GM23338 (cell line): Measurements from ENCODE around the gene MPO. TPM values are rescaled to one million over a fixed set of nuclear protein-coding genes. Genes with fewer than 3 reads are reported as not detected.

Experiments
- ATAC-seq: fragments of 200-7000 bp; cut with Tn5 transposase; 3 replicates; pipeline ENCODE4 v1.9.1; 2020
- DNase-seq: peaks from one replicate; pipeline ENCODE4 v3.0.0-alpha.2; 2015; ENCODE audit warnings: low spot score
- H2AFZ ChIP-seq: fragments of 200-600 bp; sonication (generic); 2 replicates; pipeline ENCODE4 v1.8.0; 2016; ENCODE audit warnings: antibody characterized with exemption, mild to moderate bottlenecking, moderate library complexity
- H3F3A ChIP-seq: fragments of 200-600 bp; sonication (generic); replicated peaks from 2 replicates; pipeline ENCODE4 v1.8.0; 2017; ENCODE audit warnings: antibody characterized with exemption, mixed run types, low read depth
- H3K27ac ChIP-seq: fragments of 200-600 bp; sonication (generic); 2 replicates; pipeline ENCODE4 v1.6.1; 2016; ENCODE audit warnings: low read depth
- H3K27me3 ChIP-seq: fragments of 200-600 bp; sonication (generic); 2 replicates; pipeline ENCODE4 v1.8.0; 2016; ENCODE audit warnings: mild to moderate bottlenecking, mixed run types, moderate library complexity; ENCODE audit not compliant: insufficient read depth
- H3K36me3 ChIP-seq: fragments of 200-600 bp; sonication (generic); 2 replicates; pipeline ENCODE4 v1.8.0; 2016; ENCODE audit warnings: mild to moderate bottlenecking; ENCODE audit not compliant: insufficient read depth
- H3K4me1 ChIP-seq: fragments of 200-600 bp; sonication (generic); 2 replicates; pipeline ENCODE4 v1.8.0; 2016; ENCODE audit warnings: mild to moderate bottlenecking, moderate library complexity; ENCODE audit not compliant: insufficient read depth
- H3K4me2 ChIP-seq: fragments of 200-600 bp; sonication (generic); 2 replicates; pipeline ENCODE4 v1.7.1; 2017; ENCODE audit warnings: mixed run types
- H3K4me3 ChIP-seq: fragments of 200-600 bp; sonication (generic); 2 replicates; pipeline ENCODE4 v1.6.1; 2016; ENCODE audit warnings: mixed run types
- H3K79me2 ChIP-seq: fragments of 200-600 bp; sonication (generic); replicated peaks from 2 replicates; pipeline ENCODE4 v1.8.0; 2017; ENCODE audit warnings: mild to moderate bottlenecking; ENCODE audit not compliant: insufficient read depth
- H3K9me2 ChIP-seq: fragments of 200-600 bp; sonication (generic); 2 replicates; pipeline ENCODE4 v1.8.0; 2017; ENCODE audit not compliant: insufficient read depth
- H4K20me1 ChIP-seq: fragments of 200-600 bp; sonication (generic); replicated peaks from 2 replicates; pipeline ENCODE4 v1.8.0; 2017; ENCODE audit warnings: mild to moderate bottlenecking; ENCODE audit not compliant: insufficient read depth
- H3K27ac Mint-ChIP-seq: 2 replicates; pipeline ENCODE4 v1.8.0; 2020; ENCODE audit warnings: inconsistent platforms, mild to moderate bottlenecking, moderate library complexity, mixed read lengths
- H3K27me3 Mint-ChIP-seq: 3 replicates; pipeline ENCODE4 v1.8.0; 2022; ENCODE audit warnings: low read depth, mild to moderate bottlenecking, moderate library complexity, mixed read lengths, inconsistent platforms; ENCODE audit not compliant: insufficient read depth, poor library complexity
- H3K36me3 Mint-ChIP-seq: 3 replicates; pipeline ENCODE4 v1.8.0; 2021; ENCODE audit warnings: low read depth, mild to moderate bottlenecking, inconsistent platforms, moderate library complexity, mixed read lengths
- H3K4me1 Mint-ChIP-seq: 3 replicates; pipeline ENCODE4 v1.8.0; 2020; ENCODE audit warnings: mild to moderate bottlenecking, inconsistent platforms, mixed read lengths
- H3K4me3 Mint-ChIP-seq: 3 replicates; pipeline ENCODE4 v1.8.0; 2021; ENCODE audit warnings: moderate library complexity, mild to moderate bottlenecking, inconsistent platforms, mixed read lengths
- H3K9me3 Mint-ChIP-seq: 3 replicates; pipeline ENCODE4 v1.8.0; 2020; ENCODE audit warnings: moderate library complexity, mild to moderate bottlenecking, inconsistent platforms, mixed read lengths
- CREB1 ChIP-seq: fragments of 250-450 bp; sonication (Bioruptor Pico); IDR thresholded peaks from 2 replicates; pipeline ENCODE4 v1.5.0; 2020; ENCODE audit warnings: low read depth, mild to moderate bottlenecking, moderate library complexity
- CTCF ChIP-seq, 2 experiments: fragments of 200-600 bp in 1 of 2; sonication (generic) in 1 of 2; conservative IDR thresholded peaks; 2 replicates each; pipeline versions ENCODE4 v1.5.1 to v1.6.1; 2016 to 2017; ENCODE audit warnings: antibody characterized with exemption in 2 of 2, low read depth in 2 of 2, mild to moderate bottlenecking in 2 of 2, moderate library complexity in 1 of 2
- ETS1 ChIP-seq: IDR thresholded peaks from 2 replicates; pipeline ENCODE4 v1.6.1; 2016; ENCODE audit warnings: antibody characterized with exemption
- EZH2 ChIP-seq: fragments of 200-600 bp; sonication (generic); IDR thresholded peaks from one replicate; pipeline ENCODE4 v1.8.0; 2017; ENCODE audit warnings: antibody characterized with exemption, mild to moderate bottlenecking, low read depth; ENCODE audit not compliant: unreplicated experiment
- JUNB ChIP-seq: IDR thresholded peaks from one replicate; pipeline ENCODE4 v1.6.1; 2016; ENCODE audit warnings: antibody characterized with exemption; ENCODE audit not compliant: unreplicated experiment
- NANOG ChIP-seq: IDR thresholded peaks from 2 replicates; pipeline ENCODE4 v1.6.1; 2016; ENCODE audit warnings: antibody characterized with exemption, borderline replicate concordance
- POLR2AphosphoS5 ChIP-seq: IDR thresholded peaks from 2 replicates; pipeline ENCODE4 v1.6.1; 2016; ENCODE audit warnings: antibody characterized with exemption, low read depth
- REST ChIP-seq: IDR thresholded peaks from one replicate; pipeline ENCODE4 v1.6.1; 2018; ENCODE audit warnings: antibody characterized with exemption; ENCODE audit not compliant: unreplicated experiment
- STAT1 ChIP-seq: IDR thresholded peaks from one replicate; pipeline ENCODE4 v1.6.1; 2016; ENCODE audit warnings: antibody characterized with exemption; ENCODE audit not compliant: unreplicated experiment
- ZNF114 ChIP-seq: fragments of 250-450 bp; sonication (Bioruptor Pico); IDR thresholded peaks from 2 replicates; pipeline ENCODE4 v1.5.0; 2020; ENCODE audit warnings: mild to moderate bottlenecking, moderate library complexity
- ZNF331 ChIP-seq: fragments of 250-450 bp; sonication (Bioruptor Pico); IDR thresholded peaks from 2 replicates; pipeline ENCODE4 v1.5.0; 2020; ENCODE audit warnings: low read depth, mild to moderate bottlenecking, moderate library complexity
- polyA plus RNA-seq: library from polyadenylated mRNA; unstranded; fragments of >200 nt; fragmentation: Nextera tagmentation; extraction: Ambion mirVana; gene quantifications from 2 replicates; pipeline ENCODE4 v1.2.1, GENCODE V29; 2016
- total RNA-seq: library from RNA; depleted of rRNA; stranded (reverse); fragments of >200 nt; shearing (Covaris generic); gene quantifications from 2 replicates; pipeline ENCODE4 v1.2.3, GENCODE V29; 2014

The MPO gene
- total and polyA plus RNA-seq, 2 experiments from 2014 or later, result 0.08 TPM; not detected in 1

- TF ChIP-seq REST (no peak), EZH2 (no peak)
These were observed 7.2 kb downstream of the MPO start (continued) for GRCh38 chr17:58273453-58274104.

GRCh38 chr17:58272367-58273280, 8.1 kb downstream of the MPO start:
- Histone ChIP-seq H3K27ac (no peak overlapping the region), H3K4me3 (no peak overlapping the region), H3K4me1 (no peaks in the 10 kb centered on the region), H3K36me3 (no peaks in the 10 kb centered on the region), H3K79me2 (no peaks in the 10 kb centered on the region), H4K20me1 (no peaks in the 10 kb centered on the region), H3F3A (no peaks in the 10 kb centered on the region), H3K27me3 (no peaks in the 10 kb centered on the region), H3K9me2 (no peaks in the 10 kb centered on the region), H3K4me2 (no peak overlapping the region), H2AFZ (no peak overlapping the region)
- Mint-ChIP-seq H3K4me3 (no peak overlapping the region), H3K4me1 (no peaks in the 10 kb centered on the region), H3K9me3 (no peaks in the 10 kb centered on the region), H3K27me3 (peaks cover 13% of the 10 kb centered on the region), H3K36me3 (no peaks in the 10 kb centered on the region), H3K27ac (no peak overlapping the region)
- ATAC-seq (no peak), DNase-seq (no peak)
- no peak for TF ChIP-seq ETS1
- no peak for TF ChIP-seq JUNB
- TF ChIP-seq ZNF331 (CRISPR knock-in tag), result no peak
- TF ChIP-seq POLR2AphosphoS5, result no peak
- TF ChIP-seq CTCF (conservative IDR thresholded peaks at IDR 0.05; ENCODE audit: low read depth in 2 of 2), result no peak
- TF ChIP-seq EZH2, result no peak
- TF ChIP-seq ZNF114, result no peak
- TF ChIP-seq CREB1 (CRISPR knock-in tag), result no peak
- TF ChIP-seq STAT1, result no peak
- TF ChIP-seq REST, result no peak
- no peak for TF ChIP-seq NANOG
